NCI-H2171 treated with DMSO at 0.1 percent for 48 hours (cell line): Measurements from ENCODE around the gene WDR31.
A peak's percentile ranks its signal among the peaks of the same experiment; 100 is the strongest.

Experiments used
- DNase-seq: peaks from one replicate; lab custom pipeline; 2025; lab: John Stamatoyannopoulos, UW

Gene WDR31

GRCh38 chr9:113341712-113342410, 1.8 kb upstream of the WDR31 start:
- no peak for DNase-seq

GRCh38 chr9:113337714-113338113, 2.4 kb downstream of the WDR31 start:
- DNase-seq: no peak

- DNase-seq: no peak
Measured at GRCh38 chr9:113331780-113332179, 8.3 kb downstream of the WDR31 start.

GRCh38 chr9:113328045-113328782, 11.9 kb downstream of the WDR31 start:
- DNase-seq: no peak

- no peak for DNase-seq
Measured at GRCh38 chr9:113326230-113326629, 13.8 kb downstream of the WDR31 start.

GRCh38 chr9:113322671-113323070, 17.4 kb downstream of the WDR31 start:
- DNase-seq: no peak

GRCh38 chr9:113320051-113320450, 20.0 kb downstream of the WDR31 start:
- DNase-seq: no peak

GRCh38 chr9:113319054-113319453, 21.0 kb downstream of the WDR31 start:
- DNase-seq: no peak

- DNase-seq: no peak
Measured at GRCh38 chr9:113317777-113318176, 22.3 kb downstream of the WDR31 start.

GRCh38 chr9:113316030-113316429, 24.0 kb downstream of the WDR31 start:
- DNase-seq: no peak

GRCh38 chr9:113315231-113315630, 24.8 kb downstream of the WDR31 start:
- DNase-seq: no peak

GRCh38 chr9:113313261-113313660, 26.8 kb downstream of the WDR31 start:
- no peak for DNase-seq

GRCh38 chr9:113311961-113312360, 28.1 kb downstream of the WDR31 start:
- DNase-seq: no peak

GRCh38 chr9:113310538-113310937, 29.5 kb downstream of the WDR31 start:
- DNase-seq: no peak

GRCh38 chr9:113309204-113309813, 30.8 kb downstream of the WDR31 start:
- DNase-seq: peak; percentile 36

GRCh38 chr9:113307396-113307975, 32.6 kb downstream of the WDR31 start:
- DNase-seq: no peak

GRCh38 chr9:113306566-113306965, 33.5 kb downstream of the WDR31 start:
- no peak for DNase-seq

- DNase-seq: no peak
Measured at GRCh38 chr9:113302792-113303418, 37.2 kb downstream of the WDR31 start, which contains the start of gene RNF183. Gene RNF183 (minus strand): TSS chr9:113303376. CDS start chr9:113298184, 5,192 bp downstream.

GRCh38 chr9:113301548-113301947, 38.5 kb downstream of the WDR31 start:
- no peak for DNase-seq

GRCh38 chr9:113299800-113300292, 40.2 kb downstream of the WDR31 start:
- peak; percentile 8 for DNase-seq

- peak; percentile 74 for DNase-seq
Measured at GRCh38 chr9:113298924-113299770, 40.9 kb downstream of the WDR31 start.
